GM15510 (cell line): Measurements from ENCODE around the gene NIPAL4.

ENCODE experiments used
- POLR2A ChIP-seq: IDR thresholded peaks from 3 replicates; pipeline ENCODE4 v1.6.1; 2011; ENCODE audit warnings: borderline replicate concordance; ENCODE audit not compliant: insufficient read length; ENCODE audit errors: extremely low read depth

The NIPAL4 gene

GRCh38 chr5:157504053-157504452 lies 44.0 kb downstream of the NIPAL4 start:
- TF ChIP-seq POLR2A, result no peak

- TF ChIP-seq POLR2A, result no peak
Measured at GRCh38 chr5:157505496-157505895, 45.5 kb downstream of the NIPAL4 start.

GRCh38 chr5:157506066-157506590 lies 46.1 kb downstream of the NIPAL4 start:
- no peak for TF ChIP-seq POLR2A

GRCh38 chr5:157506981-157507780 lies 47.2 kb downstream of the NIPAL4 start:
- no peak for TF ChIP-seq POLR2A

- TF ChIP-seq POLR2A, result no peak
Measured at GRCh38 chr5:157509093-157509492, 49.1 kb downstream of the NIPAL4 start.

- no peak for TF ChIP-seq POLR2A
Measured at GRCh38 chr5:157509587-157509986, 49.6 kb downstream of the NIPAL4 start.

- no peak for TF ChIP-seq POLR2A
Measured at GRCh38 chr5:157510682-157511081, 50.7 kb downstream of the NIPAL4 start.

GRCh38 chr5:157511651-157512644 lies 51.9 kb downstream of the NIPAL4 start:
- no peak for TF ChIP-seq POLR2A

GRCh38 chr5:157513182-157513581 lies 53.2 kb downstream of the NIPAL4 start:
- no peak for TF ChIP-seq POLR2A

GRCh38 chr5:157514974-157515373 lies 55.0 kb downstream of the NIPAL4 start:
- no peak for TF ChIP-seq POLR2A

- TF ChIP-seq POLR2A, result no peak
Measured at GRCh38 chr5:157516006-157516405, 56.0 kb downstream of the NIPAL4 start.

- no peak for TF ChIP-seq POLR2A
Measured at GRCh38 chr5:157516626-157517325, 56.8 kb downstream of the NIPAL4 start.

GRCh38 chr5:157518963-157519362 lies 59.0 kb downstream of the NIPAL4 start:
- TF ChIP-seq POLR2A, result no peak

- no peak for TF ChIP-seq POLR2A
Measured at GRCh38 chr5:157519579-157520253, 59.7 kb downstream of the NIPAL4 start.
